NCI-H345 treated with DMSO at 0.1 percent for 48 hours (cell line): Measurements from ENCODE around the gene ARSJ.
"Not testable (repeated sequence)": the region's sequence is repeated elsewhere in the genome, so short reads cannot be mapped to it uniquely, and the experiment has no call there.

Experiments used
- DNase-seq: peaks from one replicate; lab custom pipeline; 2025; ENCODE audit not compliant: unreplicated experiment; lab: John Stamatoyannopoulos, UW

ARSJ gene

DNA sequence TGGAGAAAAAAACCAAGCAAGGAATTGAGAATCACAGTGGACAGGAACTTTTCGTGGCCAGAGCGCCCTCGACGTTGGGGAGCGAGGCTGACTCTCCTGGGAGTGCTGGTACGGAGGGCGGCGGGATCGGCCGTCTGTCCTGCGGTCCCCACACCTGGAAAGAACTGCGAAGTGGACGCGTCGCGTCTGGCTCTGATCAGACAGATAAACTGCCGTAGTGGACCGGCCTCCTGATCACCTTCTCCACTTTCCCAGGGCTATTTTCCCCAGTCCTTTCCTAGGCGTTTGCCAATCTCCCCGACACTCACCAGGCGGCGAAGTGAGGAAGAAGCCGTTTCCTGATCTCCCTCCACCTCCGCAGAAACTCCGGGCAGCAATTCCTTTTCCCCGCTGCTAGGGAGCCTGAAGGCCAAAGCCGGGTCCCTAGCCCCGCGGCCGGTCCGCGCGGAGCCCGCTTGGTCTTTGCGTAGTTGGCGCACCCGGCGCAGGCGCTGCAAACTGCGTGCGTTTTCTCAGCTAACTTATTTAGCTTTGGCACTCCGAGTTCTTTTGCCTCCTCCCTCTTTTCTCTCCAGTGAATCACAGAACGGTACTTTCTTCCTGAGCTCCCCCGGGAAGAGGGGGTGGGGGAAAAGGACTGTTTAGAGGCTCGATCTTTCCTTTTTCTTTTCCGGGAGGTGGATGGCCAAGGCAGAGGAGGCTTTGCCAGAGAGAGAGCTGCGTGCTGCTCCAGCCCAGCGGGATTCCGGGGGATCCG is at the start of gene ARSJ:
Gene ARSJ, minus strand, starts transcription at position 500 of the 757 bp plus-strand sequence. CDS start 813 bp downstream, outside the sequence.
- DNase-seq, result no peak

DNA sequence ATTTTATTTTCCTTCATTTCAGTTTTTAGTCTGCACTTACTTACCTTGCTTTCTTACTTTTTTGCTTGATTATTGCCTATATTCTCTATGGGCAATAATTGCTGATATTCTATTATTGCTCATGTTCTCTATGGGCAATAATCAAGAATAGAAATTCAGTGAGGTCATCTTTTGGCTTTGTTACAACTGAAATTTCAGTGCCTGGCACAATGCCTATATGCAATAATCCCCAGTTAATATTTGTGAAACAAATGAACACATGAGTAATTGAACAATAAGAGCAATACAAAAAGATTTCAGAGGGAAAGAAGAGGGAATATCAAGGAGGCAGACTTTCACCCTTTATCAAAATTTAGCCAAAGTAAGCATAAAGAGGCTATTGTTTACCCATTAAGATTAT is 48.6 kb upstream of the ARSJ start:
- DNase-seq, result no peak

DNA sequence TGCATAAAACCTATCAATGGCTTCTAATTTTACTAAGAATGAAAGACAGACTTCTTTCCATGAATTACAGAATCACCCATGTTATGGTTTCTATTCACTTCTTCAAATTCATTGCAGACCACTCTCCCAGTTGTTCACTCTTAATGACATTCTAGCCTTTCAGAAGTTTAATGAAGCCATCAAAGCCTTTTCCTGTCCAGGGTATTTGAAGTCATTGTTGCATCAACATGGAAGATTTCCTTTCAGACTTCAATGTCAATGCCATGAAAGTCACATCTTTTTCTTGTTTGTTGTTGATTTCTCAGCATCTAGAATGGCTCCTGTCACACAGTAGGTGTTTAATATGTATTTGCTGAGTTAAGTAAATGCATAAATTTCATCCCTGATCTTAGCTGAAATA is 48.1 kb upstream of the ARSJ start:
- DNase-seq, result no peak

DNA sequence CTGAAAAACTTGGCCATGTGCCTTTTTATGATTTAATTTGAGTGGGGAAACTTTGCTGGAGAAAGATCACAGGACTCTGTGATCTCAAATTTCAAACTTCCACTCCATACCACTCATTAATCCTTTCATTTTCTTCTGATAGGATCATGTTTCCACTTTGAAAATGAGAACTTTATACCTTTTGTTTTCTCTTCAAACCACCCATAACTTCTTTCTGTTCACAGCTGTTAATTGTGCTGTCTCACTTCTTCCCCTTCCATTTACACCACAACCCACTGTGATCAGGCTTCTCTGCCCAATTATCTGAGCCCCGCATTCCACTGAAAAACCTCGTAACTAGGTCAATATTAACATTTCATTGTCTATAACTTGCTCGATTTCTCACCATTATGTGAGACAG is 47.0 kb upstream of the ARSJ start:
- no peak for DNase-seq

DNA sequence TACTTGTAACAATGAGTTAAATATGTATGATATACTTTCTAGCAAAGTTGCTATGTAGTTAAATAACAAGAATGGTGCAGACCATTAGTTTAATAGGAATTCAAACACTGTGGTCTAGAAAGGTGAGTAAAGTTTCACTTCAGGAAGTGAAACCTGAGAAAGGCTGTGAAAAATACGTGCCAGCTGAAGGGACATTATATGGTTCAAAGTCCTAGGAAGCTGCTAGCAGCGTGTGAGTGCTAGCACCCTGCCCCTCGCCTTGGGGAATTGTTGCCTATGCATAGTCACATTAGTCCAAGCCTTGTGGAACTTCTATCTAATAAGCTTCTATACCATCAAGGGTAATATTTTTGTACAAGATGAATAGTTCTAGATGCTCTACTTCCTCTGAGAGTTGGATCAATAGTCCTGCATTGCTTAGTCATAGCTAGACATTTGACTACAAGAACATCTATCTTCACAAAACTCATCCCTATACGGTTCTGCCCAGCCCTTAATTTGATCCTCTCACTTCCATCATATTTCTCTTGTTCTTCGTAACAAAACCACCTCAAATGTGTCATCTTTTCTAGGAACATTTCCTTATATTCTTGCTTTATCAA is 45.8 kb upstream of the ARSJ start:
- DNase-seq, result no peak

DNA sequence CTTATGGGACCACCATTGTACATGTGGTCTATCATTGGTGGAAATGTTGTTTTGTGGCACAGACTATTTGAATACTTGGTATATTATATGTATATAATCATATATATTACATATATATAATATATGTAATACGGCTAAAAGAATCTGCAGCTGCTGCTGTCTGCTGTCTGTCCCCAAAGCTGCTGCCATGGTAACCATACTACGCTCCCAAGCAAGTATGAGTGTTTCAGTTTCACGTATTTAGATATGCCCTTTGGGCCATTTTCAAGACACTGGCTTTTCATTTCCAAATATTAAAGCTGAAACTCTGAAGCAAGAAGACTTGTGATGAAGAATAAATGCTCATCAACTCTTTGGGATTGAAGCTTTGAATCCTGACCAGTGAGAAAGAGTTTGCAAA is 42.0 kb upstream of the ARSJ start:
- no peak for DNase-seq

DNA sequence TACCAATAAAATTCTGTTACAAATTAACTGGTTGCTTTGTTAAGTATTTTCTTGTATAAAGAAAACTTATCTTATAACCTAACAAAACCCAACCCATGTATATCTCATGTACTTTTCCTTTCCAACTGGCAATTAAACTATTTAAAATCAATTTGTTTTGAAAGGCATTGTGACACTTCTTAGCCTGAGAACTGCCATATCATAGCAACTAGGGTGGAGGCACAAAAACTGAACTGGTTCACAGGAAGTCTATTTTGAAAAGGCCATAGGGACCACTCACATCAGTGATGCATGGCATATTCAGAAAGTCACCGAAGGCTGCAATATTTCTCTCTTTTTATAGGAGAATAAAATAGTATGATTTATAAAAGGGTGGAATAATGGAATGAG is 40.5 kb upstream of the ARSJ start:
- no peak for DNase-seq

DNA sequence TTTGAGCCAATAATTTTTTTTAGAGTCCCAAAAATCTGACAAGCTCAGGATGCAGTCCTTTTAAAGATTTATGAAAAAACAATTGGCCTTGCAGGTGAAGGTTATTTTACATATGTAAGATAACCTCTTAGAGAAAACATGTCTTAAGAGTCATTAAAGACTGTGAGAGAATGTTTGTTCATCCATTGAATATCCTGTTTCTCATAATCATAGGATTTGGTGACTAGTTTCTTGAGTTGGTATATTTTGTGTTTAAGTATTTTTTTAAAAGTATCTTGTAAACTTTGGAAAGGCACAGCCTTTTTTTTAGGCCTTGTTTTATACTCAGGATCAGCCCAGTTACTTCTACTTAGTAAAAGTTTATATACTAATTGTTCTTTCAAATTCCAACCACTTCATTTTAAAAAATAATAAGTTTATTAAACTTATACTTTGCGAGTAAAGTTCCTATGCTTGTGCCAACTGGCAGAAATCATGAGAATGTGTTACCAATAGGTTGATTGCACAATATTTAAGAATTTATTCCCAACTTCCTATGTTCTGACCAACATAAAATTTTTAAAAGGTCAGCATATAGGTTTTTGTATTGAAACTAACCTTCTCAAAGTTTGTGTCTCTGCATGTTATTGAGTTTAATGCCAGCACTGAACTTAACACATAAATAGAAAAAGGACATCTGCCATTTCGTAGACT is 40.0 kb upstream of the ARSJ start:
- DNase-seq, result no peak

DNA sequence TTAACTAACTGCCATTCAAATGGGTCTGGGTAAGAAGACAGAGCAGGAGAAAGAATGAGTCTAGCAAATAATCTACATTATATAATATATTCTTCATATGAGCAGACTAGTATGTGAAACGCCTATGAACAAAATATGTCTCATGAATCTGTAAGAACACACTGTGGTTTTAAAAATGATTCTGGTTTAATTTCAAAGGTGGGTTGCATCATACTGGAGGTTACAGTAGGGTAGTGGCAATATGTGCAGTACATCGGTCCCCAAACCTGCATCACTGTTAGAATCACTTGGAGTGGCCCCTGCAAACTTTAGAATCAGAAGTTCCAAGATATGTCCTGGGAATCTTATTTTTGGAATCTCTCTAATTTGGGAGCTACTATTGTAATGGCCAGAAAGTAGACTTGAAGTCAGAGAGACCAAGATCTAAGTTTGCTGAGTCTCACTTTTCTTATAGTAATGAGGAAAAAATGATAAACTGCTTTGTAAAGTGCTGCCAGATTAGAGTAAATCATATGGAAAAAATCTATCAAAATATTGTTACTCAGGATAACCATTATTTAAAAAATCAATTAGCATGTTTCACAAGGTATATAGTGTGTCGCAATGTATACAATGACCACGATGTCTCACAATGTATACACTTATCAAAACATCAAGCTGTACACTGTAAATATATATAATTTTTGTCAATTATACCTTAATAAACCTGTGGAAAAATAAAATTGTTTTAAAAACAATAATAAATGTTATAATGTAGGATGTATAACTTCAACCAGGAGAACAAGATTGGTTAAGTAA is 37.9 kb upstream of the ARSJ start:
- no peak for DNase-seq

DNA sequence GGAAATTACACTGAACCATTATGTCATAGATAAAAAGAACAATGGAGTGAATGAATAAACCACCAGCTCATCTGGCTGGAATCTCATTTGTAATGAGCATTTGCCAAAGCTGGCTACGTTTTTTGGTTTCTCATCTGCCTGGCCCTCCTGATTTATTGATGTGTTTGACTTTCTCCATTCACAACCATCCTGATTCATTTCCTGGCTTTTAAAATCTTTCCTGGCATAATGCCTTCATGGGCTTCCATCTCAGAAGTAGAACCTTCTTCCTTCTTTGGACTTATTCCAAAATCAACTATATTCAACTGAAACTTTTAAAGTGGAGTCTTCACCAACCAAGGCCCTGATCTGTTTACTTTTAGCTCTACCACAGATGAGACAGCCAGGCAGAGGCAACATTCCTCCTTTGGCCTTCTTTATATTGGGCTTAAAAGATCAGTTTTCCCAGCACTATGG is 36.0 kb upstream of the ARSJ start:
- no peak for DNase-seq

DNA sequence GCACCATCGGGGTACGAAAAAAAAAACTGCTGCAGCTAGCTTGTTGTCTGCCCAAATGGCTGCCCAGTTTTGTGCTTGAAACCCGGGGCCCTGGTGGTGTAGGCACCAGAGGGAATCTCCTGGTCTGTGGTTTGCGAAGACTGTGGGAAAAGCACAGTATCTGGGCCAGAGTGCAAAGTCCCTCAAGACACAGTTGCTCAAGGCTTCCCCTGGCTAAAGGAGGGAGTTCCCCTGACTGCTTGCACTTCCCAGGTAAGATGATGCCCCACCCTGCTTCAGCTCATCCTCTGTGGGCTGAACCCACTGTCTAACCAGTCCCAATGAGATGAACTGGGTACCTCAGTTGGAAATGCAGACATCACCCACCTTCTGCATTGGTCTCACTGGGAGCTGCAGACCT is 33.8 kb upstream of the ARSJ start:
- DNase-seq, result not testable (repeated sequence)

DNA sequence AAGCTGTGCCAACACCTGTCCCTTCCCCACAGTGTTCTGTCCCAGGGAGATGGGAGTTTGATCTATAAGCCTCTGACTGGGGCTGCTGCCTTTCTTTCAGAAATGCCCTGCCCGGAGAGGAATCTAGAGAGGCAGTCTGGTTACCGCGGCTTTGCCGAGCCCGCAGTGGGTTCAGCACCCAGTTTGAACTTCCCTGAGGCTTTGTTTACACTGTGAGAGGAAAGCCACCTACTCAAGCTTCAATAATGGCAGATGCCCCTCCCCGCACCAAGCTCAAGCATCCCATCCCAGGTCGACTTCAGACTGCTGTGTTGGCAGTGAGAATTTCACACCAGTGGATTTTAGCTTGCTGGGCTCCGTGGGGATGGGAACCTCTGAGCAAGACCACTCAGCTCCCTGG is 33.3 kb upstream of the ARSJ start:
- no peak for DNase-seq

DNA sequence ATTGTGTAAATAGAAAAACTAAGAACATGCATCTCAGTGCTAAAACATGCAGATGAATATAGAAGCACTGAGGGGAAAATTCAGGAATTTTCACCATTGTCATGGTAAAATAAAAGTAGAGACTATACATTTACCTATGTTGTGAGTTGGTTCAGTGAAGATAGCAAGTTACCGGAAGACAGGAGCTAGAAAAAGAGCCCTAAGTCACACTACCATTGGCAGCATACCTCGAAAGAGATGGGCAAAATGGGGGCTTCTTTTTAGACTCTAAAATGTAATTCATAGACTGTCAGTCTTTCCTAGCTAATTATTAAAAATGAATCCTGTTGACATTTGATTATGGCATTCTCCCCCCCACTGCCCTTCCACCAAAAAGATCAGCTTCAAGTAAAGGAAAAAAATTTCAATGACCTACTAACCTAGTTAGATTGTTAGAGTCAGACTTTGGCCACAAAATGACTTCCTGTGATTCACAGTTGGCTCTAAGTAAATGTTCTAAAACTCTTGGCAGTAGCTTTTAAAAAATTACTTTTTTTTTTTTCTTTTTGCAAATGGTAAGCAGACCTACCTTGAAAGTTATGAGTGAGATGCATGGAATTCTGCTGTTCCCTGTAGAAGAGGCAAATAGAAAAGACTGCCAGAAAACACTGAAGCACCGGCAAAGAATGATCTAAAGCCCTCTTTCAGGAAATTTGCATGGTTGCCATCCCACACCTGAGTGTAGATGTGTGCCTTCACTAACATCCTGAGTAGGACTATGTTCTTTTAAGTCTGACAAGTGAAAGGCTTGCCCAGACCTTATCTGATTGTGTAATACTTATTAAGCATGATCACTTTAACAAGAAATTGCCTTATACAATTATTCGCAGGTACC is 26.4 kb upstream of the ARSJ start:
- no peak for DNase-seq

DNA sequence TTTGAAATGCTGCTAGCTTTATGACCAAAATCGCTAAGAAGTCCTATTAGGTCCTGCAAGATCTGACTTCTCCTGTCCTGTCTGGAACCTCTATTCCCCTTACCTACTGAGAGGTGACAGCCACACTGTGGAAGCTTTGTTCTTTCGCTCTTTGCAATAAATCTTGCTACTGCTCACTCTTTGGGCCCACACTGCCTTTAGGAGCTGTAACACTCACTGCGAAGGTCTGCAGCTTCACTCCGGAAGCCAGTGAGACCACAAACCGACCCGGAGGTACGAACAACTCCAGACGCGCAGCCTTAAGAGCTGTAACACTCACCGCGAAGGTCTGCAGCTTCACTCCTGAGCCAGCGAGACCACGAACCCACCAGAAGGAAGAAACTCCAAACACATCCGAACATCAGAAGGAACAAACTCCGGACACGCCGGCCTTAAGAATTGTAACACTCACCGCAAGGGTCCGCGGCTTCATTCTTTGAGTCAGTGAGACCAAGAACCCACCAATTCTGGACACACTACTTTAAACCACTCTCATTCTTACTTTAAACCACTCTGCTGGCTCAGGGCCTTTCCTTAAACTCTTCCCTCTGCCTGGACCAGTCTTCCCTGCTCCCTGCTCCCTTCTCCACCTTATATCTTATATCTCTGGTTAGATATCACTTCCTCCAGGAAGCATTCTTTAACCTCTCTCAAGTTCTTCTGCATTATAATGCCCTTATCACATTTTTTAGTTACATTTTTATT is 25.2 kb upstream of the ARSJ start:
- DNase-seq, result not testable (repeated sequence)

DNA sequence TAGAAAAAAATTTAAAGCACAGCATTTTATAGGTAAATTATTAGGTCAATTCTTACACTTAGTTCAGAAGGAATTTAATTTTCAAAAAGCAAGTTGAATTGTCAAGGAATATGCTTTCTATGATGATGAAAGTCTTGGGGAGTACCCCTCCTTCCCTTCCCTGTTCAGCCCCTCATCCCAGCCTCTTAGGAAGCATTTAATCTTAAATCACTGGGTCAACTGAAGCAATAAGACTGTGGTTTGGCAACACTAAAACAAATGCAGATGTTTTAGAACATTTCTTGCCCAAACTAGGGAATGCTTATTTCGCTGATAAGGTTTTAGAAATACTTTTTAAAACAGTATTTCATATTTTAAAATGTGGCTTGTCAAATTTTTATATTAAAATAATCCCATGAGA is 19.1 kb upstream of the ARSJ start:
- no peak for DNase-seq

DNA sequence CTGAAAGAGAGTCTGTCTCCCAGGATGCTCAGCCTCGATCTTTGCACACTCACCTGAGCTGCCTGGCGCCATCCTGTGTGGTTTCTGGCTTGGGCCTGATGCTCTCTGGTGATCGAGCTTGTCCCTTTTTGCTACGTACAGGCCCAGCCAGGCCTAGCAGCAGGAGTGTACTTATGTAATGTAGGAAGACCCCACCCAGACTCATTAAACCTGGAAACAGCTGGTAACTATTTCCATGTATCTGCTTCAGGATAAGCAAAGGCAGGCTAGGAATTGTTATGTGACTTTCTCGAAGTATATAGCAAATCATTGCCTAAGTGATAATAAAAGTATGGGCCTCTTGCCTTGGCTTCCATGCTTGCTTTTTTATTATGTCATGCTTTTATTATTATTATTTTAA is 18.6 kb upstream of the ARSJ start:
- DNase-seq, result no peak

DNA sequence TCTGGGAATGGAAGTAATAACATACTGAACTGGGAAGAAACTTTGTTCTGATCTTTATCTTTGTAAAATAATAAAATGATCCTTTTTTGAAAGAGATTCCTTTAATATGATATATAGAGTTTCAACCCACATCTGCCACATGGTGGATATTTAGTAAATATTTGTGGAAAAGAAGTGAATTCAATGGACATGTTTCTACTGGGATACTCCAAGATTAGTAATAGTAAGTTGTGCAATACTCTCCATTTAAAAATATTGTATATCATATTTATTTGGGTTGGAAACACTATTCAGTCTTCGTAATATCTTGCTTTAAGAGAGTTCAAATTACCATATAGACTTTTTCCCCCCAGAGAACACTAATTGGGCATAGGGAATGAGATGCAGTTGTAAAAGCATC is 17.8 kb upstream of the ARSJ start:
- no peak for DNase-seq

DNA sequence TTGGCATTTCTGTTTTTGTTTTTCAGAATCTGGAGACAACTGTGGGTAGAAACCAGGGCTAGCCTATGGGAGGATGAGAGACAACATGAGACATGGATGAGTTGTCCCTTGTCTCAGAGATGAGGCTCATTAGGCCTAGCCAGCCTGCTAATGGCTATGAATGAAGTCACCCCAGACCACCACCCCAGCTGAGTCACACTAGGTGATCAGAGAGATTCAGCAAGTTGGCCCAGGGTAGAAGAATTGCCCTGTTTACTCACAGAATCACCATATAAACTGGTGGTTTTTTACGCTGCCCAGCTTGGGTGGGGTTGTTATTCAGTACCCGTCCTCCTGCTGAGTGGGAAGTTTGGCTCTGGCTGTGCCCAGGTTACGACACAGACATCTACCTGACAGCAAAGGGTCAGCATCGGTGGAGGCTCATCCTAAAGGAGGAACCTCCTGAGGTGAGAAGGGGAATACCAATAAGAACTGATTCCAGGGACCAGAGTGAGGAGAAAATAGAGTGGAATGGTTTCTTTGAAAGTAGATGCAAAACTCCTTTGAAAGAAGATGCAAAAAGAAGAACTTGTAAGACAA is 17.2 kb upstream of the ARSJ start:
- no peak for DNase-seq

DNA sequence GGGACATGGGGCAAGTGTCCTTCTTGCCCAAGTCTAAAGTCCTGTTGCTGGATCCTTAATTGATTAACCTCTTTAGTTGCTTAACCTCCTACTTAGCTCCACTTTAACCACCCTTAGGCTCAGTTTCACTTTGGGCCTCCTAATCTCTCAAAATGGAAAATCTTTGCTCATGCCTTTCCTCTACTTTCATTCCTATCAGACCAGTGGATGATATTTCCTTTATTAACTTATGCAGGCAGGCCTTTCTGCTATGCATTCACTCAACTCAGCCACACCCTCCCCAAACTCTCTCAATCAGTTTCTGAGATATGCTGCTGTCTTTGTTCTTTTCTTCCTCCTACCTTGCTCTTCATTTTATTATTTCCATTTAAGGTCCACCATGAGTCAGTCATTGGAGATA is 14.4 kb upstream of the ARSJ start:
- DNase-seq, result no peak
